Sigmoid colon (tissue), 3 donors: ENCODE results near the gene ZNF503.

ENCODE experiments used
- POLR2A ChIP-seq, 2 donors: fragments of 450-650 bp; IDR thresholded peaks; one replicate each; pipeline ENCODE4 v1.6.1; 2016; ENCODE audit warnings: antibody characterized with exemption in 2 of 2, mild to moderate bottlenecking in 2 of 2, moderate library complexity in 2 of 2
- TF ChIP-seq, protein P1 (sequence below), 4 experiments: fragments of 450-650 bp in 3 of 4; fragments of 200-600 bp in 1 of 4; IDR thresholded peaks; one replicate each; pipeline ENCODE4 v1.5.1; 2016 to 2019; ENCODE audit warnings: antibody characterized with exemption in 4 of 4, mild to moderate bottlenecking in 3 of 4, moderate library complexity in 2 of 4

DNA sequence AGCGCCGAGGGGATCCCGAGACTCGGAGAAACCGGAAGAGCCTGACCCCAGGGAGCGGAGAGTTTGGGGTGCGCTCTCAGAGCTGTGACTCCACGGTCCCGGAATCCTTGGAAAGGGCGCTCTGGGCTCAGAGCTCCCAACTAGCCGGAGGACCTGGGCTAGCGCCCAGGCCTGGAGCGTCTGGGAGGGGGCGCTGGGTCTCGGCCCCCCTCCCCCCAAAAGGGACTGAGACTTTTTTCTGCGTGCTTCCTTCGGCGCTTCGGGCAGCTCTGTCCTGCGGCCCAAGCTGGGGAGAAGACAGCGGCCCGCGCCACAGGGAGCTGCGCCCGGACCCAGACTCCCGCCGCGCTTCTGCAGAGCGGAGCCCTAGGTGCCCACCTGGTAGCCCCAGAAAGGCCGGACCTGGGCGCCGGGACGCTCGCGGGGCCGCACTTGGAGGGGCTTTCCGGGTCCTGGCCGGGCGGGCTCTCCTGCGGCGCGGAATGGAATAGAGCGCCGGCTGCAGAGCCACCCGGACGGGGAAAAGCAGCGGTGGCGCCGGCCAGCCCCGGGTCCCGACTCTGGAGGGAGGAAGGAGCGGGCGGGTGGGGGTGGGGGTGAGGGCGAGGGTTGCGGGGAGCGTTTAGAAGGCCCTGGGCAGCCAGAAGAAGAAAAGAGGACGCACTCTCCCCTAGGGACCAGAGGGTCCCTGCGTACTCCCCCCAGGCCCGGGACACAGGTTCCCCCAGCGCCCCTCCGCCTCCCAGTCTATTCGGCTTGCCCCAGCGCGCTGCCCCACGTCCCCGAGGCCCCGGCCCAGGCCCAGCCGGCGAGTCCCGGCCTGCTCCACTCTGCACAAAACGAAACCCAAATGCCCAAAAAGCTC, 4.7 kb downstream of the ZNF503 start:
- TF ChIP-seq, protein P1, sequence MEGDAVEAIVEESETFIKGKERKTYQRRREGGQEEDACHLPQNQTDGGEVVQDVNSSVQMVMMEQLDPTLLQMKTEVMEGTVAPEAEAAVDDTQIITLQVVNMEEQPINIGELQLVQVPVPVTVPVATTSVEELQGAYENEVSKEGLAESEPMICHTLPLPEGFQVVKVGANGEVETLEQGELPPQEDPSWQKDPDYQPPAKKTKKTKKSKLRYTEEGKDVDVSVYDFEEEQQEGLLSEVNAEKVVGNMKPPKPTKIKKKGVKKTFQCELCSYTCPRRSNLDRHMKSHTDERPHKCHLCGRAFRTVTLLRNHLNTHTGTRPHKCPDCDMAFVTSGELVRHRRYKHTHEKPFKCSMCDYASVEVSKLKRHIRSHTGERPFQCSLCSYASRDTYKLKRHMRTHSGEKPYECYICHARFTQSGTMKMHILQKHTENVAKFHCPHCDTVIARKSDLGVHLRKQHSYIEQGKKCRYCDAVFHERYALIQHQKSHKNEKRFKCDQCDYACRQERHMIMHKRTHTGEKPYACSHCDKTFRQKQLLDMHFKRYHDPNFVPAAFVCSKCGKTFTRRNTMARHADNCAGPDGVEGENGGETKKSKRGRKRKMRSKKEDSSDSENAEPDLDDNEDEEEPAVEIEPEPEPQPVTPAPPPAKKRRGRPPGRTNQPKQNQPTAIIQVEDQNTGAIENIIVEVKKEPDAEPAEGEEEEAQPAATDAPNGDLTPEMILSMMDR (IDR thresholded peaks at IDR 0.05): no peak
- no peak for TF ChIP-seq POLR2A (IDR thresholded peaks at IDR 0.05)
